ENCODE results near the gene TNFAIP8L1.

DNA sequence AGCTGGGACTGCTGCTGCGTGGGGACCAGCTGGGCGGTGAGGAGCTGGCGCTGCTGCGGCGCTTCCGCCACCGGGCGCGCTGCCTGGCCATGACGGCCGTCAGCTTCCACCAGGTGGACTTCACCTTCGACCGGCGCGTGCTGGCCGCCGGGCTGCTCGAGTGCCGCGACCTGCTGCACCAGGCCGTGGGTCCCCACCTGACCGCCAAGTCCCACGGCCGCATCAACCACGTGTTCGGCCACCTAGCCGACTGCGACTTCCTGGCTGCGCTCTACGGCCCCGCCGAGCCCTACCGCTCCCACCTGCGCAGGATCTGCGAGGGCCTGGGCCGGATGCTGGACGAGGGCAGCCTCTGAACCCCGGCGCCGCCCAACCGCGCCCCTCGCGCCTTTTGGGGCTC lies 12.8 kb downstream of the TNFAIP8L1 start:
- TF ChIP-seq, protein P1, sequence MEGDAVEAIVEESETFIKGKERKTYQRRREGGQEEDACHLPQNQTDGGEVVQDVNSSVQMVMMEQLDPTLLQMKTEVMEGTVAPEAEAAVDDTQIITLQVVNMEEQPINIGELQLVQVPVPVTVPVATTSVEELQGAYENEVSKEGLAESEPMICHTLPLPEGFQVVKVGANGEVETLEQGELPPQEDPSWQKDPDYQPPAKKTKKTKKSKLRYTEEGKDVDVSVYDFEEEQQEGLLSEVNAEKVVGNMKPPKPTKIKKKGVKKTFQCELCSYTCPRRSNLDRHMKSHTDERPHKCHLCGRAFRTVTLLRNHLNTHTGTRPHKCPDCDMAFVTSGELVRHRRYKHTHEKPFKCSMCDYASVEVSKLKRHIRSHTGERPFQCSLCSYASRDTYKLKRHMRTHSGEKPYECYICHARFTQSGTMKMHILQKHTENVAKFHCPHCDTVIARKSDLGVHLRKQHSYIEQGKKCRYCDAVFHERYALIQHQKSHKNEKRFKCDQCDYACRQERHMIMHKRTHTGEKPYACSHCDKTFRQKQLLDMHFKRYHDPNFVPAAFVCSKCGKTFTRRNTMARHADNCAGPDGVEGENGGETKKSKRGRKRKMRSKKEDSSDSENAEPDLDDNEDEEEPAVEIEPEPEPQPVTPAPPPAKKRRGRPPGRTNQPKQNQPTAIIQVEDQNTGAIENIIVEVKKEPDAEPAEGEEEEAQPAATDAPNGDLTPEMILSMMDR (conservative IDR thresholded peaks at IDR 0.05) = no peak
- TF ChIP-seq EZH2 (IDR thresholded peaks at IDR 0.05; ENCODE audit: low read depth) = no peak
